CD4-positive, alpha-beta T cell treated with Interferon alpha-2 for 1 hour (primary cell): ENCODE measurements around the gene MXRA8.
"Not testable (repeated sequence)": the region's sequence is repeated elsewhere in the genome, so short reads cannot be mapped to it uniquely, and the experiment has no call there.

Source experiments
- DNase-seq, 2 donors: peaks; one replicate each; pipeline ENCODE4 v3.0.0-alpha.2; 2020 to 2022

Gene MXRA8

GRCh38 chr1:1358433-1359271, at the start of gene MXRA8:
Gene MXRA8, minus strand, starts transcription at chr1:1358555. Its CDS starts 51 bp downstream, at chr1:1358504.
- no peak for DNase-seq

DNA sequence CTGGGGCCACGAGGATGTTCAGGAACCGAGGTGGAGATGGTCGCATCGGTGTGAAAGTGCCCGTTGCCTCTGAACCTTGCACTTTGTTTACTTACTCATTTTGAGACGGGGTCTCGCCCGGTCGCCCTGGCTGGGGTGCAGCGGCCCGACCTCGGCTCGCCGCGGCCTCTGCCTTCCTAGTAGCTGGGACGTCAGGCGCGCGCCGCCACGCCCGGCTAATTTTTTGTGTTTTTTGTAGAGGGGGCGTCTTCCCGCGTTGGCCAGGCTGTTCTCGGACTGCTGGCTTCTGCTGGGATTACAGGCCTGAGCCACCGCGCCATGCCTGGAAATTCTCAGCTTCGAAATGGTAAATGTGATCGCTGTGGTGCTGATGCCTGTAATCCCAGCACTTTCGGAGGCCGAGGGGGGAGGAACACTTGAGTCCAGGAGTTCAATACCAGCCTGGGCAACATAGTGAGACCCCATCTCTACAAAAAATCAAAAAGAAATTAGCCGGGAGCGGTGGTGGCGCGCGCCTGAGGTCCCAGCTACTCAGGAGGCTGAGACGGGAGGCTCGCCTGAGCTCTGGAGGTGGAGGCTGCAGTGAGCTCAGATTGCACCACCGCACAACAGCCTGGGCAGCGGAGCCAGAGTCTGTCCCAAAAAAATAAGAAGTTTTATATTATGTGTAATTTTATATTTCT, 49.4 kb upstream of the MXRA8 start:
- peak in 1 of 2 donors; percentile 26 for DNase-seq

- DNase-seq = peak; percentile 95 to 96
Measured at GRCh38 chr1:1406821-1407635, 48.7 kb upstream of the MXRA8 start, which contains the start of gene MRPL20. Gene MRPL20, minus strand, starts transcription at chr1:1407293. Its CDS starts 76 bp downstream, at chr1:1407217.

- no peak for DNase-seq
Measured at GRCh38 chr1:1406101-1406820, 47.9 kb upstream of the MXRA8 start.

DNA sequence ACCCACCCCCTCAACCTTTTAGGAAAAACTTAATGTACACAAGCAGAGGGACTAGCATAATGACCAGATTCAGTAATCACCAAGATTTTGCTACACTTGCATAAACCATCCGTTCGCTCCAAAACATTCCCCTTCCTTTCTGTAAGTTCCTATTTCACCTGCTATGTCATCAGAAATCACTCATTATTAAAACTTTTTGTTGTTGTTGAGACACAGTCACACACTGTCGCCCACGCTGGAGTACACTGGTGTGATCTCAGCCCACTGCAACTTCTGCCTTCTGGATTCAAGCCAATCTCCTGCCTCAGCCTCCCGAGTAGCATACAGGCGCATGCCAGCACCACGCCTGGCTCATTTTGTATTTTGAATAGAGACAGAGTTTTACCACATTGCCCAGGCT, 45.3 kb upstream of the MXRA8 start:
- no peak for DNase-seq

GRCh38 chr1:1402901-1403392, 44.6 kb upstream of the MXRA8 start:
- not testable (repeated sequence) for DNase-seq

- DNase-seq = peak in 1 of 2 donors; percentile 33
Measured at GRCh38 chr1:1402072-1402900, 43.9 kb upstream of the MXRA8 start.

DNA sequence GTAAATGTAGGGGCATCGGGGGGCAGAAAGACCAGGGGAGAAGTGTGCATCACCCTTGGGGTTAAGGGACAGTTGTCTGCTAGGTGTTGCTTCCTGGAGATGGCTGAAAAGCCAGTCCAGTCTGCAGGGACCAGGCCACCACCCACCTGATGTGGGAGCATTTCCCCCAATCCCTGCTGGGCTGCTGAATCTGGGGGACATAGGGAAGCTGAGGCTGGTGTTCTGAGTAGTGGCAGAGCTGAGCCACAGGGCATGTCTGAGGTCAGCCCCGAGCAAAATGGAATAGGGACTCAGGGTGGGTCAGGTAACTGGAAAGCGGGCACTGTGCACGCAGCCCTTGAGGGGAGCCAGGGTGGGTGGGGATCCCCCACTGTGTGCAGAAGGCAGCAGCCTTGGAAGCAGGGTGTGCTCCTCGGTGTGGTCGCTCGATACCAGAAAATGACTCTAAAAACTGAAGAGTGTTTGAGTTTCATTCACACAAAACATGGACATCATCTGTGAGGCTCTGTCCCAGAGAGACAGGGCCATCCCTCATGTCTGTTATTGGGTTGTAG, 43.2 kb upstream of the MXRA8 start:
- no peak for DNase-seq

- DNase-seq = no peak
Measured at GRCh38 chr1:1400576-1401456, 42.5 kb upstream of the MXRA8 start.

GRCh38 chr1:1399872-1400575, 41.7 kb upstream of the MXRA8 start:
- DNase-seq = no peak

DNA sequence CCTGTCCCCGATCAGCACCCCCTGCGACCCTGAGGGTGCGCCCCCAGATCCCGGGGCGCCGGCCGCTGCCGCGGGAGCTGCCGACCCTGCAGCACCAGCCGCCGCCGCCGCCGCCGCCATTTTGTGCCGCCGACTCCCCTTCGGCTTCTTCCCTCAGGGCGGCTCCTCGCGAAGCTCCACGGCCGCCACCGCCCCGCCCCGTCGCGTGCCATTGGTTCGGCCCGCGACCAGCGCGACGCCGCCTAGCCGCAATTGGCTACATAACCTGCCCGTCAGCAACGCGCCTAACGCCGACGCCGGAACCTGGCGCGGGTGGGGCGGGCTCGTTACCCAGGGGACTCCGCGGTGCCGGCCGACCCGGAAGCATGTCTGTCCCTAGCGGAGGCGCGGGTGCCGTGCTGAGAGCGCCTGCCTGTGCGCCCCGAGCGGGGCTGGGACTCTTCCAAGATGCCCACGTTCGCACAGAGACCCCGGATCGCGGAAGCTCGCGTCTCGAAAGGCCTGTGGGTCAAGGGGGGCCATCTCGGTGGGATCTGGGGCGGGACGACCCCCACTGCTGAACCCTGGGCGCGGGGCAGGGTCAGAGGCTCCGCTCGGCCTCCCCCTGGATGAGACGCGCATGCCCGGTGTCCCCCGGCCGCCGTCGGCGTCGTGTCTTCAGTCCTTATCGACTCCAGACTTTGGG, 41.0 kb upstream of the MXRA8 start, which contains the start of gene CCNL2:
CCNL2 (minus strand) TSS at position 149 of the 685 bp plus-strand sequence; CDS start at position 120, 29 bp downstream.
- DNase-seq = peak; percentile 98 to 99

GRCh38 chr1:1398677-1399186, 40.4 kb upstream of the MXRA8 start:
- no peak for DNase-seq

- DNase-seq = no peak
Measured at GRCh38 chr1:1397839-1398523, 39.6 kb upstream of the MXRA8 start.

GRCh38 chr1:1395166-1395565, 36.8 kb upstream of the MXRA8 start:
- DNase-seq = no peak

- no peak for DNase-seq
Measured at GRCh38 chr1:1394116-1394515, 35.8 kb upstream of the MXRA8 start.

DNA sequence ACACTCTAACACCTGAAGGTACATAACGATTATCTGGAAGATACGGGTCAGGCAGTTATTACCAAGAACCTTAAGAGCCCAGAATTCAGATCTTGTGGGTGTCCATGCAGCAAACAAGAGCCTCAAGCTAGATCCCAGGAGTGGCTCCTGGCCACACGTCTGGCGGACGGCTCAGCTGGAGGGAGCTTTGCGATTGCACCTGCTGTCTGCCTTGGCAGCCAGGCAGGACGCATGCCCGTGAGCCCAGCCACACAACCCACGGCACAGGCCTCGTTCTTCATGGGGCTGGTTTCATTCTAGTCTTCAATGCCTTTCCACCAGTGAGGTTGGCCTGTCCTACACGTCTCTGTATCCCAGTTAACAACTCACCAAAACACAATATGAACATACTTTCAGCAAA, 35.1 kb upstream of the MXRA8 start:
- DNase-seq = no peak

- DNase-seq = no peak
Measured at GRCh38 chr1:1393014-1393413, 34.7 kb upstream of the MXRA8 start.

GRCh38 chr1:1391225-1391624, 32.9 kb upstream of the MXRA8 start:
- no peak for DNase-seq
